Fibroblast of peridontal ligament (primary cell): ENCODE results near the gene FOS.
A peak's percentile ranks its signal among the peaks of the same experiment; 100 is the strongest.
"Not testable (repeated sequence)": the region's sequence is repeated elsewhere in the genome, so short reads cannot be mapped to it uniquely, and the experiment has no call there.

ENCODE experiments used
- DNase-seq: peaks from one replicate; pipeline ENCODE4 v3.0.0-alpha.2; 2010; ENCODE audit errors: extremely low read depth

FOS gene

GRCh38 chr14:75277008-75277814 lies 1.4 kb upstream of the FOS start:
- DNase-seq = peak; percentile 80

- peak; percentile 57 for DNase-seq
Measured at GRCh38 chr14:75277815-75278421, 710 bp upstream of the FOS start.

GRCh38 chr14:75279153-75279762 lies 630 bp downstream of the FOS start:
- peak; percentile 83 for DNase-seq

GRCh38 chr14:75279763-75280290 lies 1.2 kb downstream of the FOS start:
- no peak for DNase-seq

GRCh38 chr14:75280291-75280830 lies 1.7 kb downstream of the FOS start:
- peak; percentile 60 for DNase-seq

GRCh38 chr14:75280831-75281653 lies 2.4 kb downstream of the FOS start:
- no peak for DNase-seq

GRCh38 chr14:75281654-75282019 lies 3.0 kb downstream of the FOS start:
- DNase-seq = peak; percentile 69

- DNase-seq = peak; percentile 81
Measured at GRCh38 chr14:75282170-75282554, 3.5 kb downstream of the FOS start.

GRCh38 chr14:75282555-75283161 lies 4.0 kb downstream of the FOS start:
- DNase-seq = not testable (repeated sequence)

GRCh38 chr14:75283162-75283832 lies 4.7 kb downstream of the FOS start:
- peak; percentile 80 for DNase-seq

GRCh38 chr14:75283833-75284563 lies 5.4 kb downstream of the FOS start:
- DNase-seq = peak; percentile 21

- no peak for DNase-seq
Measured at GRCh38 chr14:75285331-75285730, 6.7 kb downstream of the FOS start.

GRCh38 chr14:75286313-75286712 lies 7.7 kb downstream of the FOS start:
- no peak for DNase-seq

- DNase-seq = no peak
Measured at GRCh38 chr14:75289840-75290388, 11.3 kb downstream of the FOS start.

GRCh38 chr14:75290851-75291250 lies 12.2 kb downstream of the FOS start:
- DNase-seq = no peak

GRCh38 chr14:75291331-75291730 lies 12.7 kb downstream of the FOS start:
- no peak for DNase-seq

GRCh38 chr14:75292101-75292563 lies 13.5 kb downstream of the FOS start:
- no peak for DNase-seq

GRCh38 chr14:75292886-75293285 lies 14.3 kb downstream of the FOS start:
- DNase-seq = no peak

- peak; percentile 96 for DNase-seq
Measured at GRCh38 chr14:75293920-75294648, 15.5 kb downstream of the FOS start.
